CD14-positive monocyte (primary cell): Measurements from ENCODE around the gene FRMPD2. TPM values are rescaled to one million over a fixed set of nuclear protein-coding genes. Genes with fewer than 3 reads are reported as not detected.
"Not testable (repeated sequence)": the region's sequence is repeated elsewhere in the genome, so short reads cannot be mapped to it uniquely, and the experiment has no call there.

Experiments used
- DNase-seq, 3 donors: peaks; one replicate each; pipeline ENCODE4 v3.0.0-alpha.2; 2011 to 2022
- H2AFZ ChIP-seq: 2 replicates; pipeline ENCODE4 v1.6.0; 2012; ENCODE audit warnings: mild to moderate bottlenecking, low read depth, low read length, inconsistent platforms; ENCODE audit not compliant: insufficient read depth, poor library complexity, severe bottlenecking
- H3K27ac ChIP-seq, 2 donors: 1 replicate in 1 of 2; 2 replicates in 1 of 2; pipeline ENCODE4 v1.5.1; 2012 to 2013; ENCODE audit warnings: low read length in 2 of 2, control low read depth in 1 of 2, inconsistent platforms in 1 of 2, low read depth in 1 of 2, mild to moderate bottlenecking in 1 of 2
- H3K27me3 ChIP-seq, 2 donors: one replicate each; pipeline versions ENCODE4 v1.6.0 to v1.6.1; 2011 to 2013; ENCODE audit warnings: low read length in 2 of 2; ENCODE audit not compliant: control insufficient read depth in 2 of 2, insufficient read depth in 2 of 2
- H3K36me3 ChIP-seq, 2 donors: replicated peaks in 1 of 2; 1 replicate in 1 of 2; 2 replicates in 1 of 2; pipeline versions ENCODE4 v1.5.1 to v1.6.1; 2012 to 2013; ENCODE audit warnings: low read length in 2 of 2, control low read depth in 1 of 2, inconsistent platforms in 1 of 2, mild to moderate bottlenecking in 1 of 2; ENCODE audit not compliant: insufficient read depth in 2 of 2, control insufficient read depth in 1 of 2
- H3K4me1 ChIP-seq, 2 donors: 1 replicate in 1 of 2; 2 replicates in 1 of 2; pipeline versions ENCODE4 v1.5.1 to v1.6.1; 2012 to 2013; ENCODE audit warnings: low read length in 2 of 2, control low read depth in 1 of 2, inconsistent platforms in 1 of 2, mild to moderate bottlenecking in 1 of 2, moderate library complexity in 1 of 2; ENCODE audit not compliant: insufficient read depth in 2 of 2, control insufficient read depth in 1 of 2
- H3K4me2 ChIP-seq: replicated peaks from 2 replicates; pipeline ENCODE3; 2012; ENCODE audit warnings: low read length, moderate library complexity, mild to moderate bottlenecking; ENCODE audit not compliant: poor library complexity, severe bottlenecking; ENCODE audit errors: extremely low read depth
- H3K4me3 ChIP-seq, 3 experiments: fragments of 200-600 bp in 1 of 3; sonication (generic) in 1 of 3; replicated peaks in 1 of 3; 1 replicate in 2 of 3; 2 replicates in 1 of 3; pipeline ENCODE4 v1.5.1; 2011 to 2013; ENCODE audit warnings: low read length in 3 of 3, mild to moderate bottlenecking in 3 of 3, control low read depth in 2 of 3, low read depth in 2 of 3, inconsistent platforms in 1 of 3, moderate library complexity in 1 of 3
- H3K79me2 ChIP-seq: 2 replicates; pipeline ENCODE4 v1.6.0; 2012; ENCODE audit warnings: mild to moderate bottlenecking, control low read depth, inconsistent platforms, low read length, moderate library complexity; ENCODE audit not compliant: insufficient read depth
- H3K9ac ChIP-seq: 2 replicates; pipeline ENCODE4 v1.6.0; 2017; ENCODE audit warnings: low read length, mild to moderate bottlenecking; ENCODE audit not compliant: insufficient read depth, poor library complexity, severe bottlenecking
- H3K9me3 ChIP-seq, 2 donors: replicated peaks in 1 of 2; 1 replicate in 1 of 2; 2 replicates in 1 of 2; pipeline versions ENCODE4 v1.5.1 to v1.6.1; 2012 to 2013; ENCODE audit warnings: low read length in 2 of 2, control low read depth in 1 of 2; ENCODE audit not compliant: control insufficient read depth in 1 of 2, insufficient read depth in 1 of 2
- H4K20me1 ChIP-seq: 2 replicates; pipeline ENCODE4 v1.6.0; 2012; ENCODE audit warnings: mild to moderate bottlenecking, low read length, control low read depth, moderate library complexity; ENCODE audit not compliant: insufficient read depth
- H3K27ac Mint-ChIP-seq, 7 donors: one replicate each; pipeline ENCODE4 v1.8.0; 2020; ENCODE audit warnings: mild to moderate bottlenecking in 7 of 7, mixed read lengths in 7 of 7, moderate library complexity in 6 of 7, inconsistent platforms in 2 of 7
- H3K27me3 Mint-ChIP-seq, 3 donors: one replicate each; pipeline ENCODE4 v1.8.0; 2021 to 2022; ENCODE audit warnings: low read depth in 3 of 3, mild to moderate bottlenecking in 3 of 3, mixed read lengths in 3 of 3, moderate library complexity in 3 of 3, inconsistent platforms in 1 of 3
- H3K36me3 Mint-ChIP-seq, 2 donors: one replicate each; pipeline ENCODE4 v1.8.0; 2020; ENCODE audit warnings: mixed read lengths in 2 of 2, inconsistent platforms in 1 of 2, mild to moderate bottlenecking in 1 of 2
- H3K4me1 Mint-ChIP-seq: one replicate; pipeline ENCODE4 v1.8.0; 2020; ENCODE audit warnings: mild to moderate bottlenecking, mixed read lengths
- H3K4me3 Mint-ChIP-seq, 2 donors: one replicate each; pipeline ENCODE4 v1.8.0; 2020; ENCODE audit warnings: mild to moderate bottlenecking in 2 of 2, mixed read lengths in 2 of 2, moderate library complexity in 1 of 2
- H3K9me3 Mint-ChIP-seq, 7 donors: one replicate each; pipeline ENCODE4 v1.8.0; 2020 to 2022; ENCODE audit warnings: mixed read lengths in 7 of 7, mild to moderate bottlenecking in 6 of 7, moderate library complexity in 6 of 7, inconsistent platforms in 2 of 7
- WGBS: methylation state at CpG from one replicate; pipeline ENCODE4 v1.1.5; 2013; ENCODE audit warnings: missing lambda C conversion rate; ENCODE audit not compliant: insufficient coverage; 5-methylcytosine and 5-hydroxymethylcytosine counted together
- intact Hi-C, 2 donors: fragments of 100-400 bp; cut with micrococcal nuclease; formaldehyde crosslinking; loops; one replicate each; pipeline versions ENCODE4 v1.15.0 to v1.15.1; 2023
- polyA plus RNA-seq, 3 donors: library from polyadenylated mRNA; depleted of rRNA in 1 of 3; unstranded in 2 of 3; stranded (reverse) in 1 of 3; fragments of 300-500 nt in 2 of 3; fragments of >200 nt in 1 of 3; fragmentation: Illumina TruSeq in 2 of 3; gene quantifications; 1 replicate in 2 of 3; 2 replicates in 1 of 3; pipeline ENCODE4 v1.2.3, GENCODE V29; 2012 to 2021
- TF ChIP-seq, protein P1 (sequence below): fragments of 200-600 bp; IDR thresholded peaks from one replicate; pipeline ENCODE4 v1.8.0; 2022; ENCODE audit warnings: antibody characterized with exemption, mild to moderate bottlenecking

FRMPD2 gene
- polyA plus RNA-seq, 3 donors: not detected

- TF ChIP-seq, protein P1, sequence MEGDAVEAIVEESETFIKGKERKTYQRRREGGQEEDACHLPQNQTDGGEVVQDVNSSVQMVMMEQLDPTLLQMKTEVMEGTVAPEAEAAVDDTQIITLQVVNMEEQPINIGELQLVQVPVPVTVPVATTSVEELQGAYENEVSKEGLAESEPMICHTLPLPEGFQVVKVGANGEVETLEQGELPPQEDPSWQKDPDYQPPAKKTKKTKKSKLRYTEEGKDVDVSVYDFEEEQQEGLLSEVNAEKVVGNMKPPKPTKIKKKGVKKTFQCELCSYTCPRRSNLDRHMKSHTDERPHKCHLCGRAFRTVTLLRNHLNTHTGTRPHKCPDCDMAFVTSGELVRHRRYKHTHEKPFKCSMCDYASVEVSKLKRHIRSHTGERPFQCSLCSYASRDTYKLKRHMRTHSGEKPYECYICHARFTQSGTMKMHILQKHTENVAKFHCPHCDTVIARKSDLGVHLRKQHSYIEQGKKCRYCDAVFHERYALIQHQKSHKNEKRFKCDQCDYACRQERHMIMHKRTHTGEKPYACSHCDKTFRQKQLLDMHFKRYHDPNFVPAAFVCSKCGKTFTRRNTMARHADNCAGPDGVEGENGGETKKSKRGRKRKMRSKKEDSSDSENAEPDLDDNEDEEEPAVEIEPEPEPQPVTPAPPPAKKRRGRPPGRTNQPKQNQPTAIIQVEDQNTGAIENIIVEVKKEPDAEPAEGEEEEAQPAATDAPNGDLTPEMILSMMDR: no peak
- Histone ChIP-seq H2AFZ (no peak overlapping the region), H4K20me1 (no peaks in the 10 kb centered on the region), H3K79me2 (no peaks in the 10 kb centered on the region), H3K9ac (no peak overlapping the region), H3K4me3 (no peak overlapping the region), H3K36me3 (no peaks in the 10 kb centered on the region), H3K9me3 (peaks cover 0 to 9% of the 10 kb centered on the region in 2 donors), H3K4me2 (no peak overlapping the region), H3K4me1 (no peaks in the 10 kb centered on the region), H3K27me3 (no peaks in the 10 kb centered on the region), H3K27ac (no peak overlapping the region)
- Mint-ChIP-seq H3K4me3 (no peak overlapping the region), H3K36me3 (no peaks in the 10 kb centered on the region), H3K27me3 (peaks cover 0 to 3% (median 0%) of the 10 kb centered on the region in 3 donors), H3K9me3 (peaks cover 8 to 23% (median 19%) of the 10 kb centered on the region in 7 donors), H3K4me1 (no peaks in the 10 kb centered on the region), H3K27ac (peak overlapping the region in 1 of 7 donors; percentile 32)
- WGBS: 80% methylated on average over 1 of the region's 2 CpGs
- no peak for DNase-seq
- intact Hi-C loops: no loop called here
Observed at GRCh38 chr10:48284002-48284546, 9.6 kb upstream of the FRMPD2 start.

DNA sequence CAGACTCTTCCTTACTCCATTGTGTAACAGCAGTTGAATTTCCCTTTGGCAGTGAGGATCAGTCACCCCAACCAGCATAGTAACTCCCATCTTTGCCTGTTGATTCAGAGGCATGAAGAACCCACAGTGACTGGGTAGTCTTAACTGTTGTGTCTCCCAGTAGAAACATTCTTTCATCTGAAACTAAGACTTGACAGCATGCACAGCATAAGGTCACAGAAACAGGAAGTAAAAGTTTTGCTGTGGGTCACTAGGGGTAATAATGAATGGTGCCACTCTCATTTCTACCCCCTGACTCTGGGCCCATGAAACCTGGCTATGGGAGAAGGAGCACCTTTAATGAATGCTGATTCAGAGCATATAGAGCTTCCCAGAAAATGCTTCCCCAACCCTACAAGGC, 8.3 kb upstream of the FRMPD2 start:
- peaks cover 0 to 3% (median 0%) of the 10 kb centered on the region in 3 donors for H3K27me3 Mint-ChIP-seq
- H3K4me3 Mint-ChIP-seq: no peak overlapping the region
- Histone ChIP-seq H3K79me2 (no peaks in the 10 kb centered on the region), H3K4me2 (no peak overlapping the region), H3K27ac (no peak overlapping the region), H3K4me1 (no peaks in the 10 kb centered on the region), H3K9me3 (peaks cover 0 to 9% of the 10 kb centered on the region in 2 donors), H3K27me3 (no peaks in the 10 kb centered on the region), H2AFZ (no peak overlapping the region), H4K20me1 (no peaks in the 10 kb centered on the region), H3K4me3 (no peak overlapping the region), H3K9ac (no peak overlapping the region), H3K36me3 (no peaks in the 10 kb centered on the region)
- no peaks in the 10 kb centered on the region for H3K4me1 Mint-ChIP-seq
- TF ChIP-seq, protein P1: no peak
- DNase-seq: no peak
- H3K36me3 Mint-ChIP-seq: no peaks in the 10 kb centered on the region
- H3K9me3 Mint-ChIP-seq: peaks cover 8 to 23% (median 19%) of the 10 kb centered on the region in 7 donors
- H3K27ac Mint-ChIP-seq: no peak overlapping the region
- intact Hi-C loops: no loop called here

GRCh38 chr10:48281697-48282096, 7.2 kb upstream of the FRMPD2 start:
- H3K4me2 ChIP-seq, intact Hi-C loops, H3K36me3 ChIP-seq, H3K36me3 Mint-ChIP-seq, H3K9me3 ChIP-seq, H3K79me2 ChIP-seq, H3K4me1 ChIP-seq, H3K27me3 Mint-ChIP-seq, DNase-seq, H4K20me1 ChIP-seq, H3K27ac ChIP-seq, H3K4me3 Mint-ChIP-seq, H3K4me1 Mint-ChIP-seq, H3K4me3 ChIP-seq, H3K9ac ChIP-seq, H2AFZ ChIP-seq, H3K27me3 ChIP-seq: not testable (repeated sequence)
- peaks cover 8 to 23% (median 19%) of the 10 kb centered on the region in 7 donors for H3K9me3 Mint-ChIP-seq
- H3K27ac Mint-ChIP-seq: peak overlapping the region in 1 of 7 donors; percentile 21
- no CpG with 5 or more reads among the region's 4 CpGs for WGBS
